Epithelial cell of esophagus (primary cell): Measurements from ENCODE around the gene PCCA.
"Not testable (repeated sequence)": the region's sequence is repeated elsewhere in the genome, so short reads cannot be mapped to it uniquely, and the experiment has no call there.

Experiments used
- DNase-seq: peaks from one replicate; pipeline ENCODE4 v3.0.0; 2010; ENCODE audit warnings: low read depth
- H3K4me3 ChIP-seq: 2 replicates; pipeline ENCODE4 v1.5.1; 2011; ENCODE audit warnings: mild to moderate bottlenecking, low read length, control low read depth
- TF ChIP-seq, protein P1 (sequence below): IDR thresholded peaks from 2 replicates; pipeline ENCODE4 v1.5.1; 2011; ENCODE audit warnings: low read depth, mild to moderate bottlenecking, low read length, control low read depth, inconsistent platforms; ENCODE audit not compliant: insufficient read depth; ENCODE audit errors: missing control alignments

Gene PCCA

DNA sequence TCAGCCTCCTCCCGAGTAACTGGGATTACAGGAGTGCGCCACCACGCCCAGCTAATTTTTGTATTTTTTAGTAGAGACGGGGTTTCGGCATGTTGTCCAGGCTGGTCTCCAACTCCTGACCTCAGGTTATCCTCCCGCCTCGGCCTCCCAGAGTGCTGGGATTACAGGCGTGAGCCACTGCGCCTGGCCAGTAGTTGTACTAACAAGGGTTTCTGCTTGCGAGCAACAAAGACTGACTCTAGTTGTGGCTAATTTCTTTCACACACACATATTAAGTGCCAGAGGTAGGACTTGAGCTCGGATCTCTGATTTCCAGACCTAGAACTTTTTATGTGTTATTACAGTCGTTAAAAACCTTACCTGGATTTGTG is 635 bp upstream of the PCCA start:
- DNase-seq, result no peak
- TF ChIP-seq, protein P1, sequence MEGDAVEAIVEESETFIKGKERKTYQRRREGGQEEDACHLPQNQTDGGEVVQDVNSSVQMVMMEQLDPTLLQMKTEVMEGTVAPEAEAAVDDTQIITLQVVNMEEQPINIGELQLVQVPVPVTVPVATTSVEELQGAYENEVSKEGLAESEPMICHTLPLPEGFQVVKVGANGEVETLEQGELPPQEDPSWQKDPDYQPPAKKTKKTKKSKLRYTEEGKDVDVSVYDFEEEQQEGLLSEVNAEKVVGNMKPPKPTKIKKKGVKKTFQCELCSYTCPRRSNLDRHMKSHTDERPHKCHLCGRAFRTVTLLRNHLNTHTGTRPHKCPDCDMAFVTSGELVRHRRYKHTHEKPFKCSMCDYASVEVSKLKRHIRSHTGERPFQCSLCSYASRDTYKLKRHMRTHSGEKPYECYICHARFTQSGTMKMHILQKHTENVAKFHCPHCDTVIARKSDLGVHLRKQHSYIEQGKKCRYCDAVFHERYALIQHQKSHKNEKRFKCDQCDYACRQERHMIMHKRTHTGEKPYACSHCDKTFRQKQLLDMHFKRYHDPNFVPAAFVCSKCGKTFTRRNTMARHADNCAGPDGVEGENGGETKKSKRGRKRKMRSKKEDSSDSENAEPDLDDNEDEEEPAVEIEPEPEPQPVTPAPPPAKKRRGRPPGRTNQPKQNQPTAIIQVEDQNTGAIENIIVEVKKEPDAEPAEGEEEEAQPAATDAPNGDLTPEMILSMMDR, result no peak

GRCh38 chr13:100089465-100090032 is 656 bp downstream of the PCCA start:
- TF ChIP-seq, protein P1, result no peak

More for the DNA sequence above, 635 bp upstream of the PCCA start:
- peak overlapping the region; percentile 76 for H3K4me3 ChIP-seq

DNA sequence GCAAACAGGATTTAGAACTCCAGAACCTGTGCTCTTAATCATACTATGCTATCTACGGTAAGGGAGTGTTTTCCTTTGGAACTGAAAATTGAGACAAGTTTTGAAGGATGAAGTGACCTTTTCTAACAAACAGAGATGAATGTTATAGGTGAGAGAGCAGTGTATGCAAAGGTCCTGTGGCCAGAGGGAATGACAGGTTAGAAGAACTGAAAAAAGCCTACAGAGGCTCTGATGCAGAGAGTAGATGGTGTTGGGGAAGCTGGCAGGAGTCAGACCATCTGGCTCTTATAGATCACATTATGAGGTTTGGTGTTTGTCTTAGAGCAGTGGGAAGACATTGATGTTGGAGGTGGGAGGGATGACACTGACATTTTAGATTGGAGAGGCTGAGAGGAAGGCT is 2.0 kb downstream of the PCCA start:
- TF ChIP-seq, protein P1, result no peak
- H3K4me3 ChIP-seq, result no peak overlapping the region
- DNase-seq, result no peak

More at GRCh38 chr13:100089465-100090032, 656 bp downstream of the PCCA start:
- peak overlapping the region; percentile 76 for H3K4me3 ChIP-seq
- peak; percentile 43 for DNase-seq

GRCh38 chr13:100091391-100091790 is 2.5 kb downstream of the PCCA start:
- DNase-seq, result no peak
- H3K4me3 ChIP-seq, result no peak overlapping the region
- TF ChIP-seq, protein P1, result no peak

DNA sequence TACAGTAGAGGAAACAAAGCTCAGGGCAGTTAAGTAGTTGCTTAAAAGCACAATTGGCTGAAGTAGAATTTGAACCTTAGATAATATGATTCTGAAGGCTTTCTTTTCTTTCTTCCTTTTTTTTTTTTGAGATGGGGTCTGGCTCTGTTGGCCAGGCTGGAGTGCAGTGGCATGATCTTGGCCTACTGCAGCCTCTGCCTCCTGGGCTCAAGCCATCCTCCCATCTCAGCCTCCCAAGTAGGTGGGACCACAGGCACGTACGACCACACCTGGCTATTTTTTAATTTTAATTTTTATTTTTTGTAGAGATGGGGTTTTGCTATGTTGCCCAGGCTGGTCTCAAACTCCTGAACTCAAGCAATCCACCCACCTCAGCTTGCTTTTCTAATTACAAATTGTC is 3.4 kb downstream of the PCCA start:
- H3K4me3 ChIP-seq, DNase-seq: not testable (repeated sequence)

GRCh38 chr13:100095498-100095897 is 6.6 kb downstream of the PCCA start:
- TF ChIP-seq, protein P1, result no peak
- no peak for DNase-seq
- H3K4me3 ChIP-seq, result no peak overlapping the region

DNA sequence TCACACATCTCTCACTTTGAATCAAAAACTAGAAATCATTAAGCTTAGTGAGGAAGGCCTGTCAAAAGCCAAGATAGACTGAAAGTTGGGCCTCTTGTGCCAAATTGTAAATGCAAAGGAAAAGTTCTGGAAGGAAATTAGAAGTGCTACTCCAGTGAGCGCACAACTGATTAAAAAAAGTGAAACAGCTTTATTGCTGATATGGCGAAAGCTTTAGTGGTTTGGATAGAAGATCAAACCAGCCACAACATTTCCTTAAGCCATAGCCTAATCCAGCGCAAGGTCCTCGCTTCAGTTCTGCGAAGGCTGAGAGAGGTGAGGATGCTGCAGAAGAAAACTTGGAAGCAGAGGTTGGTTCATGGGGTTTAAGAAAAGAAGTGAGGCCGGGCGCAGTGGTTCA is 7.6 kb downstream of the PCCA start:
- TF ChIP-seq, protein P1, result no peak

DNA sequence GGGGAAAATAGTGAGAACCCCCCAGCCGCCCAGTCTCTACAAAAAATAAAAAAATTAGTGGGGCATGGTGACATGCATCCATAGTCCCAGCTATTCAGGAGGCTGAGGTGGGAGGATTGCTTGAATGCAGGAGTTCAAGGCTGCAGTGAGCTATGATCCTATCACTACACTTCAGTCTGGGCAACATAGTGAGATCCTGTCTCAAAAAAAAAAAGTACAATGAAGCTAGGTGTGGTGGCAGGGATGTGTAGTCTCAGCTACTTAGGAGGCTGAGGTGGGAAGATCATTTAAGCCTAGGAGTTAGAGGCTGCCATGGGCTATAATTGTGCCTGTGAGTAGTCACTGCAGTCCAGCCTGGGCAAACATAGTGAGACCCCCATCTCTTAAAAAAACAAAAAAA is 8.9 kb downstream of the PCCA start:
- H3K4me3 ChIP-seq, result no peak overlapping the region
- DNase-seq, result no peak
- TF ChIP-seq, protein P1, result no peak

More for the DNA sequence above, 7.6 kb downstream of the PCCA start:
- no peak overlapping the region for H3K4me3 ChIP-seq
- no peak for DNase-seq
